Right hindlimb (tissue), 1 donor: ENCODE data around the gene DGKZ.
"Not testable (repeated sequence)": the region's sequence is repeated elsewhere in the genome, so short reads cannot be mapped to it uniquely, and the experiment has no call there.

Experiments
- DNase-seq: peaks from one replicate; pipeline ENCODE4 v3.0.0-alpha.2; 2018

Gene DGKZ

DNA sequence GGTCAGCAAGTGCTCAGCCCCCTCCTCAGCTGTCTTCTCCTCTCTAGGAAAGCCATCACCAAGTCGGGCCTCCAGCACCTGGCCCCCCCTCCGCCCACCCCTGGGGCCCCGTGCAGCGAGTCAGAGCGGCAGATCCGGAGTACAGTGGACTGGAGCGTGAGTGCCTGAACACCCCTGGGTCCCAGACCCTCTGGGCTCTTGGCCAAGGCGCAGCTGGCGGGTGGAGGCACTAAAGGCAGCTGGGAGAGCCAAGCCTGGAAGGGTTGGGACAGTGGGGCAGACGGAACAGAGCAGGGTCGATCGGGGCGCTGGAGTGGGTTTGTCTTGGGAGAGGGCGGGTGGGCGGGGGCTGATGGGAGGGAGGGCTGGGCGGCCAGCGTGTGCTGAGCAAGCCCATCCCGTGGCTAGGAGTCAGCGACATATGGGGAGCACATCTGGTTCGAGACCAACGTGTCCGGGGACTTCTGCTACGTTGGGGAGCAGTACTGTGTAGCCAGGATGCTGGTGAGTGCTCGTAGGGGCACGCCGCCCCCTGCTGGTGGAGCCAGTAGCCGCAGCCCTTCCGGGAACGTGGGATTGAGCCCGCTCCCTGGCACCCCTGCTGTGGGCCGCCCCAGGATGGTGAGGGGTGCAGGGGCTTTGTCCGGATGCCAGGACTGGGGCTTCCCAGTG is 20.1 kb downstream of the DGKZ start:
- peak; percentile 89 for DNase-seq

GRCh38 chr11:46367916-46368267 is 20.6 kb downstream of the DGKZ start:
- no peak for DNase-seq

- DNase-seq = peak; percentile 68
Observed at GRCh38 chr11:46369458-46370152, 22.3 kb downstream of the DGKZ start.

GRCh38 chr11:46370253-46370652 is 23.0 kb downstream of the DGKZ start:
- DNase-seq = no peak

GRCh38 chr11:46371262-46371661 is 24.0 kb downstream of the DGKZ start:
- DNase-seq = not testable (repeated sequence)

- peak; percentile 39 for DNase-seq
Observed at GRCh38 chr11:46372086-46372485, 24.8 kb downstream of the DGKZ start.

DNA sequence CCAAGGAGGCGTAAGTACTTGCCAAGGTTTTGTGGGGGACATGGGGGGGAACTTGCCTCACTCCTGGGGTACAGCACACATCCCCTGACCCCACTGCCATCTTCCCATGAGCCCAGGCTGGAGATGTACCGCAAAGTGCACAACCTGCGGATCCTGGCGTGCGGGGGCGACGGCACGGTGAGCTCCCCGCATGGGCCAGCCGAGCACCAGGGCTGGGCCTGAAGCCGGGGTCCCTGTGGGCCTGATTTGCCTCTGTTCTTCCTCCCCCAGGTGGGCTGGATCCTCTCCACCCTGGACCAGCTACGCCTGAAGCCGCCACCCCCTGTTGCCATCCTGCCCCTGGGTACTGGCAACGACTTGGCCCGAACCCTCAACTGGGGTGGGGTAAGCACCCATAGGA is 25.2 kb downstream of the DGKZ start:
- not testable (repeated sequence) for DNase-seq

- DNase-seq = peak; percentile 27
Observed at GRCh38 chr11:46373787-46374740, 26.8 kb downstream of the DGKZ start.

DNA sequence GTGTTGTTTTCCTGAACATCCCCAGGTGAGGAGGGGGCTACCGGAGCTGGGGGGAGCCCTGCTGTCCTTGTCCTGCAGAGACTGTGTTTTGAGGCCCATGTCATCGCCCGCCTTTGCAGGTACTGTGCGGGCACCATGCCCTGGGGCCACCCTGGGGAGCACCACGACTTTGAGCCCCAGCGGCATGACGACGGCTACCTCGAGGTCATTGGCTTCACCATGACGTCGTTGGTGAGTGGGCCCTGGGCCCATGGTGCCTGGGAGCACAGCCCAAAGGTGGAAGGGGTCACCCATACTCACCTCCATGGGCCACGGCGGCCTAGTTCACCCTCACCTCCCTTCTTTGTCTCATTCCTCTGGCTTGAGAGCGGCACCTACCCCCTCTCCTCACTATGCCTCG is 27.6 kb downstream of the DGKZ start:
- no peak for DNase-seq

DNA sequence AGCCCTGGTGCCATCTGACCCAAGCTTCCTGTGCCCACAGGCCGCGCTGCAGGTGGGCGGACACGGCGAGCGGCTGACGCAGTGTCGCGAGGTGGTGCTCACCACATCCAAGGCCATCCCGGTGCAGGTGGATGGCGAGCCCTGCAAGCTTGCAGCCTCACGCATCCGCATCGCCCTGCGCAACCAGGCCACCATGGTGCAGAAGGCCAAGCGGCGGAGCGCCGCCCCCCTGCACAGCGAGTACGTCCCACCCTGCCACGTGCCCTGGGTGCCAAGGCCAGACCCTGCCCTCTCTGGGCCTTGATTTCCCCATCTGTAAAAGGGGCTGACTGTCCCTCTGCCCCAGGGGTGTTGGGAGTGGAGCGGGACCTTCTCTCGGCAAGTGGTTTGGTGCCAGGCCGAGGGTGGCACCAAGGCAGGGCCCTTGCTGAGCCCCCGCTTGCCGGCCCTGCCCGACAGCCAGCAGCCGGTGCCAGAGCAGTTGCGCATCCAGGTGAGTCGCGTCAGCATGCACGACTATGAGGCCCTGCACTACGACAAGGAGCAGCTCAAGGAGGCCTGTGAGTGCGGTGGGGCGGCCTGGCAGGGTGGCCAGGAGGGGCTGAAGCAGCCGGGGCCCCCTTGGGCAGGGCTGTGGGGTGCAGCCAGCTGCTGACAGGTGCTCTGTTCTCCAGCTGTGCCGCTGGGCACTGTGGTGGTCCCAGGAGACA is 28.3 kb downstream of the DGKZ start:
- DNase-seq = no peak

- no peak for DNase-seq
Observed at GRCh38 chr11:46376258-46377050, 29.2 kb downstream of the DGKZ start.

DNA sequence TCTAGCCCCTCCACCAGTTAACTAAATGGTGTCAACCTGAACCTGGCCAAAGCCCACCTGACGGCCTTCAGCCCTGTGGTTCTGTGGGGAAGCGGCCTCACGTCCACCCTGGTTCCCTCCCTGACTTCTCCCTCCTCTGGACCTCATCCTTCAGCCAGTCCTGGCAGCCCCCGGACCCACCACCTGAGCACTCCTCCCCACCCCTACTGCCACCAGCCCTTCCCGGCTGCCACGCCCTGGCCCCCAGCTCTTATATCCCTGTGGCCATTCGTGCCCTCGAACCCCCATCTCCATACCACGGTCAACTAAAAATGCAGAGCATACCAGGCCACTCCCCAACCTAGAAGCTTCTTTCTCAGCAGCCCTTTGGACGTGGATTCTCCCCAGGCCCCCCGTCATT is 30.0 kb downstream of the DGKZ start:
- no peak for DNase-seq

GRCh38 chr11:46377831-46378230 is 30.6 kb downstream of the DGKZ start:
- DNase-seq = no peak

DNA sequence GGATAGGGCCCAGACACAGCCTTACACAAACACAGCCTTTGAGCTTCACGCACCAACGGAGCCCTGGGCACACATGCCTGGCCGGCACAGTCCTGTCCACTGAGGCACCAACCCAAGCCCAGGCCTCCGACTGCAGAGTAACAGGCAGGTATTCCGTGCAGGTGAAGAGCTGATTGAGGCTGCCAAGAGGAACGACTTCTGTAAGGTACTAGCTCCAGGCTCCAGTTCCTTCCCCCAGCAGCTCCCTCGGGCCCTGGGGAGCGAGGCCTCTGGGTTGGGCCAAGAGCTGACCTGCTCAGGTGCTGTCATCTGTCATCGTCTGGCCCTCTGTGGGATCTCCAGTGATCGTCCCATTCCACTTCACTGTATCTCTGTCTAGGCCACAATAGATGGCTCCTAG is 31.0 kb downstream of the DGKZ start:
- no peak for DNase-seq

GRCh38 chr11:46378811-46379481 is 31.7 kb downstream of the DGKZ start:
- DNase-seq = peak; percentile 39

DNA sequence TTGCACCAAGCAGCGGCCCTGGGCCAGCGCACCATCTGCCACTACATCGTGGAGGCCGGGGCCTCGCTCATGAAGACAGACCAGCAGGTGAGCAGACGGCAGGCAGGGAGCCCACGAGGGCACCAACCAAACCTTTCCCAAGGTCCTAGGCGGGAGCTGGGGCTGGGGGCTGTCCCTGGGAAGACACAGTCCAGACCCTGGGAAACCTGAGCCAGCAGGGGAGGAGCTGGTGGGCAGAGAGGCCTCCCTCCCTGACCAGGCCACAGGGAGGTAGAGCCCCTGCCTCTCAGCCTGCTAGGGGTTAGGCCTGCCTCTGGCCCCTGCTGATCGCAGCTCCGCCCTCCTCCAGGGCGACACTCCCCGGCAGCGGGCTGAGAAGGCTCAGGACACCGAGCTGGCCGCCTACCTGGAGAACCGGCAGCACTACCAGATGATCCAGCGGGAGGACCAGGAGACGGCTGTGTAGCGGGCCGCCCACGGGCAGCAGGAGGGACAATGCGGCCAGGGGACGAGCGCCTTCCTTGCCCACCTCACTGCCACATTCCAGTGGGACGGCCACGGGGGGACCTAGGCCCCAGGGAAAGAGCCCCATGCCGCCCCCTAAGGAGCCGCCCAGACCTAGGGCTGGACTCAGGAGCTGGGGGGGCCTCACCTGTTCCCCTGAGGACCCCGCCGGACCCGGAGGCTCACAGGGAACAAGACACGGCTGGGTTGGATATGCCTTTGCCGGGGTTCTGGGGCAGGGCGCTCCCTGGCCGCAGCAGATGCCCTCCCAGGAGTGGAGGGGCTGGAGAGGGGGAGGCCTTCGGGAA is 32.4 kb downstream of the DGKZ start:
- not testable (repeated sequence) for DNase-seq

GRCh38 chr11:46380340-46381047 is 33.2 kb downstream of the DGKZ start:
- DNase-seq = peak; percentile 81

GRCh38 chr11:46381048-46381818 is 34.0 kb downstream of the DGKZ start, which contains the start of gene MDK:
MDK (plus strand) TSS chr11:46381669; CDS start chr11:46382058, 389 bp downstream.
- DNase-seq = peak; percentile 82
